OCI-LY1 (cell line): Measurements from ENCODE around the gene WDR93.

Source experiments
- H2AFZ ChIP-seq: fragments of 200-600 bp; sonication (generic), shearing (Covaris generic); 2 replicates; pipeline ENCODE4 v1.6.0; 2014; ENCODE audit warnings: antibody characterized with exemption, mild to moderate bottlenecking, low read length
- H3F3A ChIP-seq: fragments of 200-600 bp; sonication (generic), shearing (Covaris generic); 2 replicates; pipeline ENCODE4 v1.6.0; 2014; ENCODE audit warnings: mild to moderate bottlenecking, antibody characterized with exemption, low read length, moderate library complexity; ENCODE audit not compliant: insufficient read depth
- H3K27ac ChIP-seq: fragments of 200-600 bp; sonication (generic); 2 replicates; pipeline ENCODE4 v1.5.1; 2014; ENCODE audit warnings: low read length, mixed run types, mild to moderate bottlenecking, low read depth; ENCODE audit not compliant: poor library complexity, severe bottlenecking
- H3K27me3 ChIP-seq: fragments of 200-600 bp; sonication (generic); 2 replicates; pipeline ENCODE4 v1.6.0; 2014; ENCODE audit warnings: antibody characterized with exemption, mild to moderate bottlenecking, low read length, moderate library complexity; ENCODE audit not compliant: insufficient read depth
- H3K36me3 ChIP-seq: fragments of 200-600 bp; sonication (generic); 2 replicates; pipeline ENCODE4 v1.6.1; 2014; ENCODE audit warnings: mild to moderate bottlenecking, antibody characterized with exemption, low read length, moderate library complexity, mixed read lengths; ENCODE audit not compliant: insufficient read depth
- H3K4me1 ChIP-seq: fragments of 200-600 bp; sonication (generic); 2 replicates; pipeline ENCODE4 v1.5.1; 2014; ENCODE audit warnings: mild to moderate bottlenecking, low read length, moderate library complexity; ENCODE audit not compliant: insufficient read depth, severe bottlenecking
- H3K4me2 ChIP-seq: fragments of 200-600 bp; sonication (generic), shearing (Covaris generic); 2 replicates; pipeline ENCODE4 v1.6.1; 2014; ENCODE audit warnings: low read length
- H3K4me3 ChIP-seq: fragments of 200-600 bp; sonication (generic); 2 replicates; pipeline ENCODE4 v1.5.1; 2014; ENCODE audit warnings: low read length, low read depth, mild to moderate bottlenecking, mixed read lengths; ENCODE audit not compliant: poor library complexity, severe bottlenecking
- H3K79me2 ChIP-seq: fragments of 200-600 bp; shearing (Covaris generic); 2 replicates; pipeline ENCODE4 v1.6.1; 2016; ENCODE audit warnings: mixed run types, low read length, mixed read lengths; ENCODE audit not compliant: insufficient read depth
- H3K9ac ChIP-seq: fragments of 200-600 bp; sonication (generic), shearing (Covaris generic); 2 replicates; pipeline ENCODE4 v1.6.1; 2014; ENCODE audit warnings: mild to moderate bottlenecking, low read length, mixed read lengths
- H3K9me2 ChIP-seq: fragments of 200-600 bp; sonication (generic), shearing (Covaris generic); 2 replicates; pipeline ENCODE4 v1.6.1; 2014; ENCODE audit warnings: low read depth, mild to moderate bottlenecking, low read length, mixed read lengths
- H3K9me3 ChIP-seq: fragments of 200-600 bp; shearing (Covaris generic); 2 replicates; pipeline ENCODE4 v1.6.1; 2014; ENCODE audit warnings: low read length, mixed read lengths
- H4K20me1 ChIP-seq: fragments of 200-600 bp; sonication (generic), shearing (Covaris generic); 2 replicates; pipeline ENCODE4 v1.6.0; 2016; ENCODE audit warnings: mild to moderate bottlenecking, low read length; ENCODE audit not compliant: insufficient read depth
- EZH2 ChIP-seq: fragments of 200-600 bp; sonication (generic), shearing (Covaris generic); IDR thresholded peaks from 2 replicates; pipeline ENCODE4 v1.8.0; 2017; ENCODE audit warnings: borderline replicate concordance, mixed run types, mild to moderate bottlenecking, antibody characterized with exemption, low read length, moderate library complexity, mixed read lengths
- TF ChIP-seq, protein P1 (sequence below): fragments of 200-600 bp; sonication (generic), shearing (Covaris generic); IDR thresholded peaks from 2 replicates; pipeline ENCODE4 v1.5.1; 2017; ENCODE audit warnings: mild to moderate bottlenecking, antibody characterized with exemption, low read length, moderate library complexity, mixed read lengths

The WDR93 gene

GRCh38 chr15:89673165-89673512, 17.5 kb upstream of the WDR93 start:
- Histone ChIP-seq H3K79me2 (no peaks in the 10 kb centered on the region), H3K27me3 (no peaks in the 10 kb centered on the region), H3K9me3 (no peaks in the 10 kb centered on the region), H3F3A (no peaks in the 10 kb centered on the region), H4K20me1 (no peaks in the 10 kb centered on the region), H2AFZ (no peak overlapping the region), H3K9me2 (no peaks in the 10 kb centered on the region), H3K4me3 (no peak overlapping the region), H3K9ac (no peak overlapping the region), H3K36me3 (no peaks in the 10 kb centered on the region), H3K4me1 (no peaks in the 10 kb centered on the region), H3K4me2 (no peak overlapping the region), H3K27ac (no peak overlapping the region)
- TF ChIP-seq, protein P1, sequence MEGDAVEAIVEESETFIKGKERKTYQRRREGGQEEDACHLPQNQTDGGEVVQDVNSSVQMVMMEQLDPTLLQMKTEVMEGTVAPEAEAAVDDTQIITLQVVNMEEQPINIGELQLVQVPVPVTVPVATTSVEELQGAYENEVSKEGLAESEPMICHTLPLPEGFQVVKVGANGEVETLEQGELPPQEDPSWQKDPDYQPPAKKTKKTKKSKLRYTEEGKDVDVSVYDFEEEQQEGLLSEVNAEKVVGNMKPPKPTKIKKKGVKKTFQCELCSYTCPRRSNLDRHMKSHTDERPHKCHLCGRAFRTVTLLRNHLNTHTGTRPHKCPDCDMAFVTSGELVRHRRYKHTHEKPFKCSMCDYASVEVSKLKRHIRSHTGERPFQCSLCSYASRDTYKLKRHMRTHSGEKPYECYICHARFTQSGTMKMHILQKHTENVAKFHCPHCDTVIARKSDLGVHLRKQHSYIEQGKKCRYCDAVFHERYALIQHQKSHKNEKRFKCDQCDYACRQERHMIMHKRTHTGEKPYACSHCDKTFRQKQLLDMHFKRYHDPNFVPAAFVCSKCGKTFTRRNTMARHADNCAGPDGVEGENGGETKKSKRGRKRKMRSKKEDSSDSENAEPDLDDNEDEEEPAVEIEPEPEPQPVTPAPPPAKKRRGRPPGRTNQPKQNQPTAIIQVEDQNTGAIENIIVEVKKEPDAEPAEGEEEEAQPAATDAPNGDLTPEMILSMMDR = peak; percentile 66
- TF ChIP-seq EZH2 = no peak

- H3K4me1 ChIP-seq = no peaks in the 10 kb centered on the region
These were observed 16.1 kb upstream of the WDR93 start for GRCh38 chr15:89674526-89674925.

DNA sequence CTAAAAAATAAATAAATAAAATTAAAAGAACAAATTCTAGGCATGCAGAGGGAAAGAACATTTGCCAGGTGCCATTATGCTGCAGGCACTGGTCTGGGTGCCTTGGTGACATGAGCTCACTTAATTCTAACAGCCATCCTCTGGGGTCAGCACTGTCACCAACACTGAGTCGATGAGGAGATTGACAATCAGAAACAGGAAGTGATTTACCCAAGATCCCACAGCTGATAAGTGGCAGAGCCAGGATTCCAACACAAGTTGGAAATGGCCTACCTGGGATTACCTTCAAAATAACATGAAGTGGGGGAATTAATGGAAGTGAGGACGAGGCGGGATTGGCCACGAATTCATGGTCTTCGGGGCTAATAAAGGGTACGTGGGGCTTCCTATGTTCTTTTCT, 15.0 kb upstream of the WDR93 start:
- H2AFZ ChIP-seq = no peak overlapping the region
- no peak overlapping the region for H3K4me3 ChIP-seq
- H3K4me2 ChIP-seq = no peak overlapping the region
- no peaks in the 10 kb centered on the region for H3K79me2 ChIP-seq
- no peaks in the 10 kb centered on the region for H3K36me3 ChIP-seq
- H3F3A ChIP-seq = no peaks in the 10 kb centered on the region
- H3K27me3 ChIP-seq = no peaks in the 10 kb centered on the region
- H3K9ac ChIP-seq = no peak overlapping the region
- H3K4me1 ChIP-seq = no peaks in the 10 kb centered on the region
- no peaks in the 10 kb centered on the region for H3K9me3 ChIP-seq
- H3K9me2 ChIP-seq = no peaks in the 10 kb centered on the region
- no peak for TF ChIP-seq EZH2
- TF ChIP-seq, protein P1 = no peak
- H4K20me1 ChIP-seq = no peaks in the 10 kb centered on the region
- H3K27ac ChIP-seq = no peak overlapping the region

More at GRCh38 chr15:89674526-89674925, 16.1 kb upstream of the WDR93 start:
- Histone ChIP-seq H3K27ac (no peak overlapping the region), H3K9me3 (no peaks in the 10 kb centered on the region), H3F3A (no peaks in the 10 kb centered on the region), H3K27me3 (no peaks in the 10 kb centered on the region), H2AFZ (no peak overlapping the region), H3K4me2 (no peak overlapping the region), H3K9me2 (no peaks in the 10 kb centered on the region), H3K4me3 (no peak overlapping the region), H4K20me1 (no peaks in the 10 kb centered on the region), H3K9ac (no peak overlapping the region), H3K36me3 (no peaks in the 10 kb centered on the region), H3K79me2 (no peaks in the 10 kb centered on the region)
- TF ChIP-seq EZH2 = no peak
- TF ChIP-seq, protein P1 = no peak
